ENCODE results near the gene NEK6.

Gene NEK6

DNA sequence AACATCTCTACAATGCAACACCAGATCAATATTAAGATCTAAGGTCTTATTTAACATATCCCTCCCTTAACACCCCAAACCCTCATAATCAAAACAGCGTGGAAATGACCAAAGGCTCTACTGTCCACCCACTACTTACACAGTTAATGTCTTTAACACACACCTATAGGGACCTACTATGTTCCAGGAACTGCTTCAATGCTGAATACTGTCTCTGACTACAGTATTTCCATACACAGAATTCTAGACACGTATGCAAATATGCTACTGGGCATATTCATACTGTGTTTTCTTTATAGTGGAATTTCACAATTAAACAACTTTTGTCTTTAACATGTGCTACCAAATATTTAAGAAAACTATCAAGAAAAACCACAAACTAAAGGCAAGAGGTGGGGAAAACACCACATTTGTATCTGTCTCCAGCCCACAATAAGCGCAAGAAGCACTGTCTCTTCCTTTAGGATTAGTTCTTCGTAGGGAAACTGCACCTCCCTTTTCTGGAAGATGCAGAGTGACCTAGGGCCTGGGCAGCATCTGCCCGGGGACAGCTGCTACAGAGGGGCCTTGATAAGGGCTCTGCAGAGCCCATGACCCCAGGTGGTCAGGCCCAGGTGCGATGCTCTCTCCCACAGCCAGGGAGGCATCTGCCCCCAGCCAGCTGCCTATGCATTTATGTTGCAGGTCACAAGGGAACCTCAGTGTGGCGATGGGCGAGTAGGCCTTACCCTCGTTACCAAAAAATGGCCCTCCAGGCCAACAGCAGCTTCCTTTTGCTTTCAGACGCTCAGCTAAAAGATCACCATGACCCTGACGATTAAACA lies 102.3 kb downstream of the NEK6 start:
- TF ChIP-seq TAF1 (IDR thresholded peaks at IDR 0.05; ENCODE audit: low read depth) (no peak), YY1 (IDR thresholded peaks at IDR 0.05; ENCODE audit: low read depth) (no peak)

DNA sequence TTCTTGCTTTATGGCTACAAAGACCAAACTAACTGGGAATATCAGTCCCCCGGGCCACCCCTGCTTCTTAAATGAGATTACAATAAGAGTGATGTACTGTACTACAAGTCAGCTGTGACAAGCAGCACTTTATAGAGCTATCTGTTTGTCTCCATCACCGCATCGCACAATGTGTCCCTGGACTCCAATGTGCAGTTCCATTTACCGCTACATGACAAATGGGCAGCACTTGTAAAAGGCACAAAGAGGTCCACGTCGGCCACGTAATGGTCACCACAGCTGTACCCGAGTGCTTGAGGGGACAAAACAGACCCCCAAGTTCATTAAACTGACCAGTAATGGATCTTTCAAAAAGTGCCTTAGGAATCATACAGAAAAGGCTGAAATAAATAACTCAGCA lies 103.4 kb downstream of the NEK6 start:
- TF ChIP-seq FOXM1 (IDR thresholded peaks at IDR 0.05; ENCODE audit: borderline replicate concordance, low read depth) = no peak
- TF ChIP-seq, protein P1, sequence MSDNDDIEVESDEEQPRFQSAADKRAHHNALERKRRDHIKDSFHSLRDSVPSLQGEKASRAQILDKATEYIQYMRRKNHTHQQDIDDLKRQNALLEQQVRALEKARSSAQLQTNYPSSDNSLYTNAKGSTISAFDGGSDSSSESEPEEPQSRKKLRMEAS (IDR thresholded peaks at IDR 0.05) = no peak
- TF ChIP-seq CREB1 (IDR thresholded peaks at IDR 0.05; ENCODE audit: low read depth) = no peak
- TF ChIP-seq YY1 (IDR thresholded peaks at IDR 0.05; ENCODE audit: low read depth) = no peak
- no peak for TF ChIP-seq NFIC (IDR thresholded peaks at IDR 0.05)
- TF ChIP-seq EGR1 (IDR thresholded peaks at IDR 0.05) = no peak
- TF ChIP-seq TAF1 (IDR thresholded peaks at IDR 0.05; ENCODE audit: low read depth) = no peak
- no peak for TF ChIP-seq EP300 (IDR thresholded peaks at IDR 0.05; ENCODE audit: borderline replicate concordance)
- TF ChIP-seq, protein P2, sequence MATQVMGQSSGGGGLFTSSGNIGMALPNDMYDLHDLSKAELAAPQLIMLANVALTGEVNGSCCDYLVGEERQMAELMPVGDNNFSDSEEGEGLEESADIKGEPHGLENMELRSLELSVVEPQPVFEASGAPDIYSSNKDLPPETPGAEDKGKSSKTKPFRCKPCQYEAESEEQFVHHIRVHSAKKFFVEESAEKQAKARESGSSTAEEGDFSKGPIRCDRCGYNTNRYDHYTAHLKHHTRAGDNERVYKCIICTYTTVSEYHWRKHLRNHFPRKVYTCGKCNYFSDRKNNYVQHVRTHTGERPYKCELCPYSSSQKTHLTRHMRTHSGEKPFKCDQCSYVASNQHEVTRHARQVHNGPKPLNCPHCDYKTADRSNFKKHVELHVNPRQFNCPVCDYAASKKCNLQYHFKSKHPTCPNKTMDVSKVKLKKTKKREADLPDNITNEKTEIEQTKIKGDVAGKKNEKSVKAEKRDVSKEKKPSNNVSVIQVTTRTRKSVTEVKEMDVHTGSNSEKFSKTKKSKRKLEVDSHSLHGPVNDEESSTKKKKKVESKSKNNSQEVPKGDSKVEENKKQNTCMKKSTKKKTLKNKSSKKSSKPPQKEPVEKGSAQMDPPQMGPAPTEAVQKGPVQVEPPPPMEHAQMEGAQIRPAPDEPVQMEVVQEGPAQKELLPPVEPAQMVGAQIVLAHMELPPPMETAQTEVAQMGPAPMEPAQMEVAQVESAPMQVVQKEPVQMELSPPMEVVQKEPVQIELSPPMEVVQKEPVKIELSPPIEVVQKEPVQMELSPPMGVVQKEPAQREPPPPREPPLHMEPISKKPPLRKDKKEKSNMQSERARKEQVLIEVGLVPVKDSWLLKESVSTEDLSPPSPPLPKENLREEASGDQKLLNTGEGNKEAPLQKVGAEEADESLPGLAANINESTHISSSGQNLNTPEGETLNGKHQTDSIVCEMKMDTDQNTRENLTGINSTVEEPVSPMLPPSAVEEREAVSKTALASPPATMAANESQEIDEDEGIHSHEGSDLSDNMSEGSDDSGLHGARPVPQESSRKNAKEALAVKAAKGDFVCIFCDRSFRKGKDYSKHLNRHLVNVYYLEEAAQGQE (IDR thresholded peaks at IDR 0.05; ENCODE audit: low read depth) = no peak
- TF ChIP-seq RAD21 (IDR thresholded peaks at IDR 0.05; ENCODE audit: low read depth) = no peak
- no peak for TF ChIP-seq TEAD4 (IDR thresholded peaks at IDR 0.05)
- no peak for TF ChIP-seq TCF12 (IDR thresholded peaks at IDR 0.05; ENCODE audit: low read depth)
- no peak for TF ChIP-seq ZBTB7A (IDR thresholded peaks at IDR 0.05; ENCODE audit: low read depth)
- TF ChIP-seq, protein P3, sequence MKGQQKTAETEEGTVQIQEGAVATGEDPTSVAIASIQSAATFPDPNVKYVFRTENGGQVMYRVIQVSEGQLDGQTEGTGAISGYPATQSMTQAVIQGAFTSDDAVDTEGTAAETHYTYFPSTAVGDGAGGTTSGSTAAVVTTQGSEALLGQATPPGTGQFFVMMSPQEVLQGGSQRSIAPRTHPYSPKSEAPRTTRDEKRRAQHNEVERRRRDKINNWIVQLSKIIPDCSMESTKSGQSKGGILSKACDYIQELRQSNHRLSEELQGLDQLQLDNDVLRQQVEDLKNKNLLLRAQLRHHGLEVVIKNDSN (IDR thresholded peaks at IDR 0.05) = no peak
- TF ChIP-seq CEBPB (IDR thresholded peaks at IDR 0.05) = no peak

DNA sequence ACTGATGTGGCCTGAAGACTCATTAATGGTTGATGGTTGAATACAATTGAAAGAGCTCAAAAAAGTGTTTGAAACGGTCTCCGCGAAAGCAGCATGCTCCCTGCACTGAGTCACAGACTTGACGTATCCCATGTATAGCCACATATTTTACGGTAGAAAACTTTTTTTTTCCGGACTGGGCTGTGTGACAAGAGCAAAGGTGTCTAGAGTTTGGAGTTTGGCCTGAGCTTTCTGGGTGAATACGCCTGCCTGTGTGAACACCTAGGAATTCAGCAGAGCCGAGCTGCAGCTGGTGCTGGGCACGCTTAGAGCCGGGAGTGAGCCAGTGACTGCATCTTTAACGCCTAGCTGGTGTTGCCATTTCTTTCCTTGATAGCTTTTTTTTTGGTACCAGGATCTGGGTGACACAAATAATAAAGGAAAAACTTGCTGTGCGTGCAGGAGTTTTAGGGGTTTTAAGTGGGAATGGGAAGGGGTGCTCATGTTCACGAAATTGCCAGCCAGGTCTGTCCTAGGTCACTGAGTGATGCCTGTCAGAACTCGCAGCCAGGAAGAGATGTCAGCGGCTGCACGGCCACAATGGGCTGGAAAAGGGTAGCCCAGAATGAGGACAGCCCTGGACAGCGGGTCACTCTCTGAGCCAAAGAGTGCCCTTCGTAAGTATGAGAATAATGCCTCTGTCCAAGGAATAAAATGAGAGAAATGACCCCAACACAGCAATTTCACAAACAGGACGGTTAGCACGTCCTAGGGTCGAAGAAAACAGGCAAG lies 105.8 kb downstream of the NEK6 start:
- TF ChIP-seq CREB1 (IDR thresholded peaks at IDR 0.05; ENCODE audit: low read depth) (no peak), FOXM1 (IDR thresholded peaks at IDR 0.05; ENCODE audit: borderline replicate concordance, low read depth) (no peak), TAF1 (IDR thresholded peaks at IDR 0.05; ENCODE audit: low read depth) (no peak), NFIC (IDR thresholded peaks at IDR 0.05) (no peak), EP300 (IDR thresholded peaks at IDR 0.05; ENCODE audit: borderline replicate concordance) (no peak), ZBTB7A (IDR thresholded peaks at IDR 0.05; ENCODE audit: low read depth) (no peak)
- TF ChIP-seq, protein P3 (IDR thresholded peaks at IDR 0.05) = no peak
- TF ChIP-seq, protein P2 (IDR thresholded peaks at IDR 0.05; ENCODE audit: low read depth) = no peak

DNA sequence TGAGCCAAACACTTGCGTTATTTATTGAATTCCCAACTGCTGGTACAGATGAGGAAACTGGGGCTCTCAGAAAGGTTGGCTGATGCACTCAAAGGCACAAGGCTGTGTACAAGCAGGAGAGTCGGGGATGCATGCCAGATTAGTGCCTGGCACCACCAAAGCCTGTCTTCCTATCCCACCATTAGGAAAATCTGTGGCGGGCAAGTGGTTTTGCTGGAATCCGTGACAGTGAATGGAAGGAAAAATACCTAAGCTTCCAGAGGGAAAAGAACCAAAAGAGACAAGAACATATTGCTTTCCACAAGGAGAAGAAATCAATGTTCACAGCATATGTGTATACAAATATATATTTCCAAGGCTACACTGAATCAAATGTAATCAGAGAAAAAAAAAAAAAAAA lies 106.4 kb downstream of the NEK6 start:
- TF ChIP-seq, protein P2 (IDR thresholded peaks at IDR 0.05; ENCODE audit: low read depth) = no peak
- no peak for TF ChIP-seq RAD21 (IDR thresholded peaks at IDR 0.05; ENCODE audit: low read depth)

DNA sequence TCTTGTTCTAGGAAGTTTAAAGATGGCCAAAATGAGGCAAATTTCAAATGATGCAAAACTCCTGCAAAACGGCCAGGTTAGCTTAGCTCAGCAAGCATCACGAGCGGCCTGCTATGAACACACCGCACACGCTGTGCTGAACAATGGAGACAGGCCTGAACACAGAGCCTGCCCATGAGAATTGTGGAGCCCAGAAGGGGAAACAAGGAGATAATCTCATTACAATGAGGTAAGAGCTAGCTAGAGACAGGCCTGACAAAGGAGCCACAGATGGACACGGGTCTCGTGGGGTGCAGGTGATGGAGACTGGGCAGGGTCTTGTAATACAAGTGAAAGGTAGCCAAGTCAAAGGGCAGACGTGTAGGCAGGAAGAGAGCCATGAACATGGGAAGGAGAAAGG lies 107.3 kb downstream of the NEK6 start:
- no peak for TF ChIP-seq EP300 (IDR thresholded peaks at IDR 0.05; ENCODE audit: borderline replicate concordance)
- TF ChIP-seq, protein P1 (IDR thresholded peaks at IDR 0.05) = no peak
- TF ChIP-seq RAD21 (IDR thresholded peaks at IDR 0.05; ENCODE audit: low read depth) = no peak
- TF ChIP-seq EGR1 (IDR thresholded peaks at IDR 0.05) = no peak
- TF ChIP-seq, protein P3 (IDR thresholded peaks at IDR 0.05) = no peak
- TF ChIP-seq FOXM1 (IDR thresholded peaks at IDR 0.05; ENCODE audit: borderline replicate concordance, low read depth) = no peak
- TF ChIP-seq, protein P2 (IDR thresholded peaks at IDR 0.05; ENCODE audit: low read depth) = no peak
- no peak for TF ChIP-seq NFIC (IDR thresholded peaks at IDR 0.05)

Data from Ishikawa (cell line).